Measurements from ENCODE around the gene ADAMTSL1.

Gene ADAMTSL1

DNA sequence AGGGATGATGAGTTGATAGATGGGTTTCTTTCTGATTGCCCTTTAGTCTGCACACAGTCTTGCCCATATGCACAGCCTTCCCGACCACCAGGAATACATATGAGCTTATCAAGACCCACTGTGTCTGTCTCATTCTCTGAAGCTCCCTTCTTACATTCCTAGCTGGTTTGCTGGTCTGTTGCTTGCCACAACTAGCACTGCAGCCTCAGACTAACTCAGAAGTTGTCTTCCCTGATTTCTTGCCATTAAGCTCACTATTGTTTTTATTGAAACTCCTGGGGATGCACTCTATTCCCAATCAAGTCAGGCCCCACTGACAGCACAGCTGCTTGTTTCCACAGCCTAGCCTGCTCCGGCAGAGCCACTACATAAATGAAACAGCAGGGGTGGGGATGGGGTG, 461.6 kb downstream of the ADAMTSL1 start:
- no peak for DNase-seq (ENCODE audit: low read depth in 2 of 2)

DNA sequence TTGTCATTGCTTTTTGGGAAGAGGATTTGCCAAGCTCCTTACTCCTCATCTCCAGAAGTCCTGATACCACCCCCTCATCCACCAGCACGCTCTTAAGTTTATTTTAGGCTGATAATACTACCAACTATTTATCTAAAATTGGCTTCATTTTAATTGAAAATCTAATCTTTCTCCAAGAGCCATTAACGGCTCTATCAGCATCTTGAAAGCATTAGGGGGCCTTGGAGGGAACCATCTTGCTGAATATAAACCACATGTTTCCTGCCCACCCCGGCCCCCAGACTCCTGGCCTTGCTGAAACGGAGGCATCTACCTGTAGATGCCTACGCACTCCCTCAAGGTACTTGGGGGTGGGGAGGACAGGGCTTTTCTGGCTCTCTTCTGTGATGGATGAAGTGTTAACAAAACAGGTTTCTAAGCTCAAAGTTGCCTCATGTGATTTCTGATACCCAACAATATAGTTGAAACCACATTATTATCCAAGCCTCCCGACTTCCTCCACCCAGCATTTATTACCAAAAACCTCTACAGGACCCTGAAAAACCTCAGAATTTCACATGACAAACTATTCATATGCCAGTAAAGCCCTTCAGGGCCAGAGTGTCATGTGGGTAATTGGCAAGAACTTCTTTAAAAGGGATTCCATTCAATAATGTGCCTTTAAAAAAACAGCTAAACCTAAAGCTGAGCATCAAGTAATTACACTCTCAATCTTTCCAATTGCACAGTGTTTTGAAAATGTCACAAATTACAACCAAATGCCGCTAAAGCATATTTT, 462.3 kb downstream of the ADAMTSL1 start:
- no peak for DNase-seq (ENCODE audit: low read depth in 2 of 2)

DNA sequence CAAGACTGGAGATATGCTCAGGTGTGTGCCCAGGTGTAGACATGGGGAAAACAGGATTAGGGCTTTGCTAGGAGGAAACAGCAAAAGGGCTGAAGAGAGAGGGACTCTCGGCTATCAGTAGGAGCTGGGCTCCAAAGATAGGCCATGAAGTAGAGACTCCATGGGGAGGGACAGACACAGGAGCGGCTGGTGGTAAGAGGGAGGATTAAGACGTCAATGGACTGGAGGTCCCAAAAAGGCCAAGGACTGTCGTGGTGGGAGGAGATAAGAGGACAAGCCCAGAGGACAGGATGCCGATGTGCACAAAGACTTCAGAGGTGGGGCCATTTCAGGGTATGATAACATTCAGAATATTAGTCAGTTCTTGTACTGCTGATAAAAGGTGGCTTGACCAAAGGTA, 466.0 kb downstream of the ADAMTSL1 start:
- no peak for DNase-seq (ENCODE audit: low read depth in 2 of 2)

DNA sequence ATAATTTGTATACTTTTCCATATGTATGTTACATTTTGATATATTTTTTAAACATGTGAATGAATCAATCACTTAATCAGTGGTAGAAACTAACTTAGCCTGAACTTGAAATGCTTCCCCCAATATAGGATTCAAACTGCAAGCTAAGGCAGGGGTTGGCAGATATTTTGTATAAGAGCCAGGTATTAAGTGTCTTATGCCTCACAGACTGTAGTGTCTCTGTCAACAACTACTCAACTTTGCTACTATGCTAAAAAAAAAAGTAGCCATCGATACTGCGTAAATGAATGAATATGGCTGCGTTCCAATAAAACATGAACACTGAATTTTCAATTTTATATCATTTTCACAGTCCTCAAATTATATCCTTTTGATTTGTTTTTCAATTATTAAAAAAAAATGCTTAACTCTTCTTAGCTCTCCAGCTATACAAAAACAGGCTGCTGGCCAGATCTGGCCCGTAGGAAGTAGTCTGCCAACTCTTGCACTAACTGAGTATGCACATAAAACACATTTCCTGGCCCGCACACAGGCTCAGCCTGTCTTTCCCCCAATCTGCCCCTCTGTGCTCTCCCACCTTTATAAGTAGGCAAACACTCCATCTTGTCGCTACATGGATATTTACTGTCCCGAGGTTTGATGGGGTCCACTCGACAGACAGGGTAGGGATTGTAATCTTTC, 467.2 kb downstream of the ADAMTSL1 start:
- DNase-seq (ENCODE audit: low read depth in 2 of 2): no peak

DNA sequence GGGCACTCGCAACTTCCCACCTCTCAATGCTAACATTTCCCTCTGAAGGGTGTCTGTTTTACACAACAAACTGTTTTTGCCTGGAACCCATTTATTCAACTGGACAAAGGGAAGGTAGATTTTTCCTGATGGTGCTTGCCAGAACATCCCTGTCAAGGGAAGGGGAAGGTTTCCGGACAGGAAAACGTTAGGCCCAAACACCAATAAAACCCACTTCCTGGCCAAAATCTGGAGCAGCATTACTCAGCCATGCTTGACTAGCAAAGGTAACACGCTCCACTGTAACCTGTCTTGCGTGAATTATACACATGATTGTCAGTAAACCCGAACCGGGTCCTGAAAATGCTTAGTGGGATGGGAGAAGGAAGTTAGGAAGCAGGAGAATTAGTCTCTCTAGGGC, 468.8 kb downstream of the ADAMTSL1 start:
- DNase-seq (ENCODE audit: low read depth in 2 of 2): no peak

DNA sequence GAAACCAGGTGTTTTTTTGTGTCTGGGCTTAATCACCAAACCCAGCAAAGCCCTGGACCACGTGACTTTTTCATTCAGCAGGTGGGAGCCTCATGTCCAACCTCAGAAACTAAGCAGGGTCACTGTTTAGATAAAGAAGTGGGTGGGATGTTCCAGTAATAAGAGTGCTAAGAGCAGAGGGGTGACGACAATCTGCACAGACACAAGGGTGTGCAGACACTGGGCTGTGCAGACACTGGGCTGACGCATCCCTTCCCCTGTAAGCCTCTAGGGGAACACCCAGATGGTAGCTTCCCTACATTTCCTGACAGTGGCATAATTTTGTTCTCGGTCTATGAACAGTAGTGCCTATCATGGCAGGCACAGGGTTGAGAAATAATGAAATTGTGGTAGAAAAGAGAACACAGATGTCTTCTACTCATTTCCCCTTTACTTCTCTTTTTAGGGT, 474.0 kb downstream of the ADAMTSL1 start:
- DNase-seq (ENCODE audit: low read depth in 2 of 2): no peak

DNA sequence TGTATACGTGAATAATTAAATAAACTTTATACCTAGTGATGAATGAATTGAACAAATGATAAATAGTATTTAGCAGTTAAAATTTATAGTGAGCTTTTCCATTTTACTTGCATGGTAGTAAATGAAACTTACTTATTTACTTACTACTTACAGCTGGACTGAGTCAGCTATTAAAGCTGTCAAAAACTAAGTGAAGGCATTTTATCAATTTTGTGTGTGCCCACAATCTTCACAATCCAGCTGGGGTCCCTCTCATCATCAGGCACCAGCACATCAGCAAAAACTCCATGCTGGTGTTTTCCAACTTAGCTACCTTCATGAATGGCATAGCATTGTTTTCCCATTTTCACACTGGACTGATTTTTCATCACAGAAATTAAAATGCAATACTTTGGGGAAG, 478.0 kb downstream of the ADAMTSL1 start:
- DNase-seq (ENCODE audit: low read depth in 2 of 2): no peak

DNA sequence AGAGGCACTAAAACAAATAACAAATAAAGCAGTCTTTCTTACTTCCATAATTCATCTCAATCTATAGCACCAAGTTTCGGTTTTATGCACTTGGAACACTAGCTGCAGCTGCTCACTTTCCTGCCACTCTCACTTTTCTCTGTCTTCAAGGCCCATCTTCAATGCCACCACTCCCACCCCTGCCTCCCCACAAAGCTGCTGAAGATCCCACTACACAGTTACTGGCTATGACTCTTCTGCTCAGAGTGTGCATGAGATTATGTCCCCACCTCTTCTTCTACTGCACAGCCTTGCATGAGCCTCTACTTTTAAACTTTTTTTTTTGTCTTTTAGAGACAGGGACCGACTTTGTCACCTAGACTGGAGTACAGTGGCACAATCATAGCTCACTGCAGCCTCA, 481.7 kb downstream of the ADAMTSL1 start:
- no peak for DNase-seq (ENCODE audit: low read depth in 2 of 2)
